Activated naive CD8-positive, alpha-beta T cell treated with anti-CD3 and anti-CD28 coated beads, Interleukin-2, amount 50 U/mL, for 16 hours (primary cell): ENCODE results near the gene CADPS2.
"Not testable (repeated sequence)": the region's sequence is repeated elsewhere in the genome, so short reads cannot be mapped to it uniquely, and the experiment has no call there.

Experiments used
- DNase-seq: peaks from one replicate; pipeline ENCODE4 v3.0.0-alpha.2; 2020; ENCODE audit warnings: low read depth, low spot score

Gene CADPS2

DNA sequence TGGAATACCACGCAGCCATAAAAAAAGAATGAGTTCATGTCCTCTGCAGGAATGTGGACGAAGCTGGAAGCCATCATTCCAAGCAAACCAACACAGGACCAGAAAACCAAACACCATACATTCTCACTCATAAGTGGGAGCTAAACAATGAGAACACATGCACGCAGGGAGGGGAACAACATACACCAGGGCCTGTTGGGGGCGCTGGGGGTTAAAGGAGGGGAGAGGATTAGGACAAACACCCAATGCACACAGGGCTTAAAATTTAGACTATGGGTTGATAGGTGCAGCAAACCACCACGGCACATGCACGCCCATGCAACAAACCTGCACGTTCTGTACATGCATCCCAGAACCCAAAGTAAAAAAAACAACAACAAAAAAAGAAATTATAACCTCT, 210.6 kb downstream of the CADPS2 start:
- no peak for DNase-seq

DNA sequence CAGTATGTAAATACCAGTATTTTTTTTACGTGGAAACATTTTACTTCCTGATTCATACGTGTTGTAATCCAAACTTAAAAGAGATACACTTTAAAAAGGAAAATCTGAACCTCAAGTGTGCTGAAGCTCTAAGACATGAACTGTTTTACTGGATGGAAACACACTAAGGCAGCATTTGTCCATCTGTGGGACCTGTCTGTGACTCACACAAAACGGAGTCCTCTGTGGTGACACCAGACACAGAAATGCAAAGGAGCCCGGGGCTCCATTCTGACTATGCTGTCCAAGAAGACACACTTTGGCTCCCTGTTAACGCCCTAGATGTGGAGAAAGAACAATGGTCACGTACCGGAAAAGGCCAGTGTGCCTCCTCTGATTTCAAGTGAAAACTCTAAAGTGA, 211.2 kb downstream of the CADPS2 start:
- no peak for DNase-seq

DNA sequence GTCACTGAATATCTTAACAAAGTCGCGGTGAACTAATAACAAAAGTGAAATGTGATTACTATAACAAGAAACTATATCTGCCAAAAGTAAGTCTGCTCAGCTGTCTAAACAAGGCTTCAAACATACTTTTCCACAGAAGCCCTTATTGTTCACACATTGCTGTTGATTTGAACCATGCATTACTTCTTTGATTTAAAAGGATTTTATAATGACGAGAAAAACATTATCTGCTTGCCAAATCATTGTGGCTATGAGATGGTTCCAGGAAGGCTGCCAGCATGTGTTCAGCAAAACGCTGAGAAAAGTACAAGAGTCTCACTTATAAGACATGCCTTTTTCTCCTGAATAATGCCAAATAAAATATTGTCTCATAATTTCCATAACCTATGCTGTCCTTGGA, 211.8 kb downstream of the CADPS2 start:
- DNase-seq = no peak

DNA sequence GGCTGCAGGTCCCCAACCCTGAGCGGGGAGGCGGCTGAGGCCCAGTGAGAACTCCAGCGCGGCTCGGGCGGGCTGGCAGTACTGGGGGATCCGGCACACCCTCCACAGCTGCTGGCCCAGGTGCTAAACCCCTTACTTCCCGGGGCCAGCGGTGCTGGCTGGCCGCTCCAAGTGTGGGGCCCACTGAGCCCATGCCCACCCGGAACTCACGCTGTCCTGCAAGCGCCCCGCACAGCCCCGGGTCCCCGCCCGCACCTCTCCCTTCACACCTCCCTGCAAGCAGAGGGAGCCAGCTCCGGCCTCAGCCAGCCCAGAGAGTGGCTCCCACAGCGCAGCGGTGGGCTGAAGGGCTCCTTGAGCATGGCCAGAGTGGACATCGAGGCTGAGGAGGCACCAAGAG, 212.3 kb downstream of the CADPS2 start:
- no peak for DNase-seq

DNA sequence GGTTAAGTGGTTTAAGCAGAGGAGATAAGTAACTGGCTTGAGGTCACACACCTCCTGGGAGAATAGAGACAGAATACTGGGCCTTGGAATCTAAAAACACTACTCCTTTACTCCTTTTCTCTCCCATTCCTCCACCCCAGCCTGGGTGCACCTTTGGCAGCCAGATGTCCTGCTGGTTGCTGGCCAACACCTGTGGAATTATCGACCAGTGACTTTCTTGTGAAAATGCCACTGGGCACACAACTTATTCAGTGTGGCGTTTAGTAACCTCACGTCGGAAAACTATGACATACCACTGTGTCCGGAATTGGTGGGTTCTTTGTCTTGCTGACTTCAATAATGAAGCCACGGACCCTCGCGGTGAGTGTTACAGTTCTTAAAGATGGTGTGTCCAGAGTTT, 213.7 kb downstream of the CADPS2 start:
- DNase-seq = no peak

DNA sequence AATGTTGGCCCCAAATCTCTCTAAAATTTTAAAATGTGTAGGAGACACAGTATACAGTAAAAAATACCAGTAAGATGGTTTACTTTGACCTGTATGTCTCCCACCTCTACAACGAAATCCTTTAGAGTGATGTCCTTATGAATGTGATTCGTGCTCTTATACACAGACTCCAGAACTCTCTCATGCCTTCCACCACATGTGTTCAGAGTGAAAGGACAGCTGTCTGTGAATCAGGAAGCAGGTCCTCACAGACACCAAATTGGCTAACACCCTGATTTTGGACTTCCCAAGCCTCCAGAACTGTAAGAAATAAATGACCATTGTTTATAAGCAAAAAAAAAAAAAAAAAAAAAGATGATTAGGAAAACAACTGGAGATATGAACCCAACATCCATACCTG, 222.5 kb downstream of the CADPS2 start:
- no peak for DNase-seq

DNA sequence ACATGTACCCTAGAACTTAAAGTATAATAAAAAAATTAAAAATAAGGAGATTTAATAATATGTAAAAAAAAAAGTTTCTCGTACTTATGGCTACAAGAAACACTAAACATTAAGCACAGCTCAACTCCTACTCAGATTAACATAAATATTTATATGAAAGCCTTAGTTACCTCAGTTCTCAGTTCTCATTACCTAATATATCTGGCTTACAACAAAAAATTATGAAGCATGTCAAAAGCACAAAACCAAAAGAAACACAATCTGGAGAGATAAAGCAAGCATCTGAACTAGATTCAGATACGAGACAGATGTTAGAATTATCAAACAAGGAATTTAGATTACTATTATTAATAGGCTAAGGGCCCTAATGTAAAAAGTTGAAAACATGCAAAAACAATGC, 227.4 kb downstream of the CADPS2 start:
- DNase-seq = no peak

DNA sequence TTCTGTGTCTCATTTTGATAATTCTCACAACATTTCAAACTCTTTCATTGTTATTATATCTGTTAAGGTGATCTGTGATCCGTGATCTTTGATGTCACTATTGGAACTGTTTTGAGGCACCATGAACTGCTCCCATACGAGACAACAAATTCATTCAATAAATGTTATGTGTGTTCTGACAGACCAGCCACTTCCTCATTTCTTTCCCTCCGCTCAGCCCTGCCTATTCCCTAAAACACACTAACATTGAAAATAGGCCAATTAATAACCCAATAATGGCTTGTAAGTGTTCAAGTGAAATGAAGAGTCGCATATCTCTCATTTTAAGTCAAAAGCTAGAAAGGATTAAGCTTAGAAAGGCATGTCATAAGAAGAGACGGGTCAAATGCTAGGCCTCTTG, 232.6 kb downstream of the CADPS2 start:
- DNase-seq = no peak

DNA sequence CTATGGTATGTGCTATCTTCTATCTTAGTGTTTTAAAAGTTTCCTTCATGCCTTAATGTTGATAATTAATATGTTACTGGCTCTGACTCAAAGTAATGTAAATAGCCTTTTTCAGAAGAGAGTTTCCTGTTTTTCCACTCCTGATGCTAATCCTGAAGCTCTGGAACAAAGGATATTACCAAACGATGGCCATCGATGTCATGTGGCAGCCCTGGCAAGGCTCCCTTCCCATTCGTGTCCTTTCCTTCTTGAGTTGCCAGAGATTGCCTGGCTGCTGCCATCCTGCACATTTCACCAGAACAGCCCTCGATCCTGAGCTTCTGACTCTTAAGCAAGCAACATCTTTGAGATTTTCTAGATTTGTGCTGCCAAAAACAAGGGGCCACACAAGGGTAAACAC, 233.4 kb downstream of the CADPS2 start:
- DNase-seq = no peak

DNA sequence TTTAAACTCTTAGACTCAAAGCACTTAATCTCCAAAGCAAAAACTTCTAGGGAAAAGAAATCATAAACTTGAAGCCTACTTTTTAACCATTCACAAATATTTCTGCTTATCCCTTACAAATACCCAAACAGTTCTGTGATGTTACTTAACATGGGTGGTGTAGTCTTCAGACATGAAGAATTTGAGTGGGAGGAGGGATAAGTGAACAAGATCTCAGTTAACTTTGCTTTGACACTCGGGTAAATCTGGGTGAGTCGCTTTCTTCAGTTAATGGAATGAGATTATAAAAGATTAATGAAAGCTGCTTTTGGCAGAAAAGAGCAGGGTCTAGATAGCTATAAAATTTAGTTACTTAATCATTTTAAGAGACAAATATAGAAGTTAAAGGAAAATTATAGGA, 234.8 kb downstream of the CADPS2 start:
- DNase-seq = no peak

DNA sequence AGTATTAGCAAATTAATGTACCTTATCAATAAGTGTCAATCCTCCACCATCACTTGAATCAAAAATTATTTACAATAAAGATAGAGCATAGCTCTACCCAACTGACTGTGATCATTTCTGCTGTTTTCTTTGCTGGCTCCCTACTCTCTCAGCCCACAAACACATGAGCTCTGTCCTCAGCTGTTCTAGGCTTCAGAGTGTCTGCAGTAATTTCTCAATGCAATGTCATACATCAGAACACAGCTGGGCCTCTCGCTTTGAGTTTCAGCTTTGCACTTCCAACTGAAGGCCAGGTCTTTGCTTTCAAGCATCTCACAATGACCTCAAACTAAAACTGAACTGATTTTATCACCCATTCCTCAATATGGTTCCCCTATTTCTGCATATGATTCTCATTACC, 243.0 kb downstream of the CADPS2 start:
- no peak for DNase-seq

DNA sequence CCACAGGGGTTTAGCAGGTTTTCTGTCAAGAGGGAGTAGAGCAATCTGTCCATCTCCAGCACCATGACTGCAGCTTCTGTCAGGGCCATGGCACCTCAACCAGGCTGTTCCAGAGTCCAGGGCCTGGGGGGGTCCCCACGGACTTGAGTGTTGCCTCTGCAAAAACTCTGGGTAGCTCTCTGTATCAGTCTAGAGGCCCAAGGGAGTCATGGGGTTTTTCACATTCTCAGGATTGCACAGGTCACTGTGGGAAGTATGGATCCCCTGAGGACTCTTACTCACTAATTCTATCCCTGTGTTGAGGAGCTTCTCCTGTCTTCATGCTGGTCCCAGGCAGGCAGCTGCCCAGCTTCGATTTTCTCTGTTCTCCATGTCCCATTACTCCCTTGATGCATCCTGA, 247.8 kb downstream of the CADPS2 start:
- no peak for DNase-seq

DNA sequence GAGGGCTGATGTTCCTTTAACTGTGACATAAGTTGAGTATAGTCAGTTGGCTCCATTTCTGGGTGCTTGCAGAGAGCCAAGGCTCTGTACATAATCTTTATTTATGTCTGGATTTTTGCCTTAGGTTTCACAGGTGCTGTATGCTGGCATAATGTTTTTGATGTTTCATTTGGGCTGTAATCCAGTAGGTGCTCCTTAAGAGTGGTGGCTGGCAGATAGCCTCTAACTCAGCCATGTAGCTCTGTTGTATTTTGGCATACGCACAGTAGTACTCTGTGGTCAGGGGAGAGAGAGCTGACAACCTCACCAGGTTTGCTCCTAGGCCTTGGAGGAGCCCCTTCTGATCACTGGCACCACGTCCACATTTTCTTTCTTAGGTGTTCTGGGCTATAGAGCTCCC, 248.5 kb downstream of the CADPS2 start:
- DNase-seq = no peak

DNA sequence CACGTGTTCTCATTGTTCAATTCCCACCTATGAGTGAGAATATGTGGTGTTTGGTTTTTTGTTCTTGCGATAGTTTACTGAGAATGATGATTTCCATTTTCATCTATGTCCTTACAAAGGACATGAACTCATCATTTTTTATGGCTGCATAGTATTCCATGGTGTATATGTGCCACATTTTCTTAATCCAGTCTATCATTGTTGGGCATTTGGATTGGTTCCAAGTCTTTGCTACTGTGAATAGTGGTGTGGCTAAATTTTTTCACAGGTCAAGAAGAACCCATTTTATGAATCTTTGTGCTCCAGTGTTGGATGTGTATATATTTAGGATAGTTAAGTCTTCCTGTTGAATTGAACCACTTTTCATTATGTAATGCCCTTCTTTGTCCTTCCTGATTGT, 250.8 kb downstream of the CADPS2 start:
- DNase-seq = not testable (repeated sequence)

DNA sequence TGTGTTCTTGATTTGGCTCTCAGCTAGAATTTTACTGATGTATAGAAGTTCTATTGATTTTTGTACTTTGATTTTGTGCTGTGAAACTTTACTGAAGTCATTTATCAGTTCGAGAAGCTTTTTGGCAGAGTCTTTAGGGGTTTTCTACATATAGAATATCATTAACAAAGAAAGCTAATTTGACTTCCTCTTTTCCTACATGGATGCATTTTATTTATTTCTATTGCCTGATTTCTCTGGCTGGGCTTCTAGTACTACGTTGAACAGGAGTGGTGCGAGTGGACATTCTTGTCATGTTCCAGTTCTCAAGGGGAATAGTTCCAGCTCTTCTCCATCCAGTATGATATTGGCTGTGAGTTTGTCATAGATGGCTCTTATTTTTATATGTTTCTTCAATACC, 252.8 kb downstream of the CADPS2 start:
- no peak for DNase-seq

DNA sequence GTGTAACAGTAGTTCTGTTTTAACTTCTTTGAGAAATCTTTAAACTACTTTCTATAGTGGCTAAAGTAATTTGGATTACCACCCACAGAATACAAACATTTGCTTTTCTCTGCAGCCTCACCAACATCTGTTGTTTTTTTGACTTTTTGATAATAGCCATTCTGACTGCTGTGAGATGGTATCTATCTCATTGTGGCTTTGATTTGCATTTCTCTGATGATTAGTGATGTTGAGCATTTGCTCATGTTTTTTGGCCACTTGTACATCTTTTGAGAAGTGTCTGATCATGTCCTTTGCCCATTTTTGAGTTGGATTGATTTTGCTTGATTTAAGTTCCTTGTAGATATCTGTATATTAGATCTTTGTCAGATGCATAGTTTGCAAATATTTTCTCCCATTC, 254.0 kb downstream of the CADPS2 start:
- no peak for DNase-seq

DNA sequence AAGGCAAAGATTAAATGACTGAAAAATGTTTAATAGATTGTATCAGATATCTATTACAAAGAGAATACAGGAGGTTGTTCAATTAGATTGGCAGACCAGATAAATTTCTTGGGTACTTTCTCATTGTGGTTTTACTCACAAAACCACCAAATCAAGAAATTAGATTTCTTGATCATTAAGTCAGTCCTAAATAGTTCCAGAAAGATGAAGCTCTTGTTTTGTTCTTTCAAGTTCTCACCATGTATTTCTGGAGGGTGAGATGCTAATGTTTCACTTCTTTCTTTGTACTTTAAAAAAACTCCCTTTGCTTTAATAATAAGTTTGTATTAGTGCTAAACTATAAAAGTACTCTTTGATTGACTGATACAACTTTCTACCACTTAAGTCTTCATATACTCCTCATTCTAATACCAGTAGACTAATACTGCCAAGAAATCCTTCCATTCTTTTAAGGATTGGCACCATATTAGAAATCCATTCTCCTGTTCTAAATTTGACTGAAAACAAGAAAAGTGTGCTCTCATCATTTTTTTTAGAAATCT, 256.8 kb downstream of the CADPS2 start:
- DNase-seq = no peak

DNA sequence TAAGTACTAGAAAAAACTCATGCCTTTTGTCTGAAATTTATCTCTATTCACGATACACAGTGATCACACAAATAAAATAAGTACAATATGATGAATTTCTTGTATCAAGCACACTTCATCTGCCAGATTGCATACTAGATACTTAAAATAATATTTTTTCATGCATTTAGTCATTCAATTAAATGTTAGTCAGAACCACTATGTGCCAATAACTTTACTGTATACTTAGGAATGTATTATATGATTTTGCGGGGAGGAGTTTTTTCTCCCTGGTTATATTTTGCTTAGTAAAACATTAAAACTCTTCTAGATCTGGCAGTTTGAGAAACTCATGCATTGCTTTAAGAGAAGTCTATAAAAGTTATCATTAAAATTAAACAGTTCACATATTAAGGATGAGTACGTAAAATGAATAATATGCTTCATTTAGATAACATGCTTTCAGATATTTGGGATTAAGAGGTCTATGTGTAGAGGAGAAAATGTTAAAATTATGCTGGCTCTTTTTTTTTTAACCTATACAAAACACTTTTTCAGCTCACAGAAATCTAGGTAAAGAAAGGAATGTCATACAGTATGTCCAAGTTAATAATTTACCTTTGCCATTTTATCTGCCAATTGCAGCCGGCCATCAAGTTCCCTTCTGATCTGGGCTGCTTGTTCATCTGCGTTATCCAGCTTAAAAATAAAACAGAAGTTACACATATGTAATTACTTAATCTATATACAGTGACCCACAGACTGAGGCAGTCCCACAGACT, 257.4 kb downstream of the CADPS2 start:
- no peak for DNase-seq

DNA sequence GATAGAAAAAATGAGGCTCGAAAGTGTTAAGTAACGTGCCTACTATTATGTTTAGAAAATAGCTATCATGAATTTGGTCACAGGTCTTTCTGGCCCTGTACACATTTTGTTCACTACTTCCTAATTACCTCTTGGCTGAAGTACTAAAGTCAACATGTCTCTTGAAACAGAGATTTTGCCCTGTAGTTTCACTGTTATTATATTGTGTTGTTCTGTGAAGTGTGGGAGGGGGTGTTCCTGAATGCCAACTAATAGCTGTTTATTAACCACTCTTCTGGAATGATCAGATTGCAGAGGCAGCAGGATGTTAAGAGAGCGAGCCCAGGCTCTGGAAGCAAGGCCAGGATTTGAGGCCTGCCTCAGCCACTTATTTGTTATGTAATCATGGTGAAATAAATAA, 259.5 kb downstream of the CADPS2 start:
- no peak for DNase-seq

DNA sequence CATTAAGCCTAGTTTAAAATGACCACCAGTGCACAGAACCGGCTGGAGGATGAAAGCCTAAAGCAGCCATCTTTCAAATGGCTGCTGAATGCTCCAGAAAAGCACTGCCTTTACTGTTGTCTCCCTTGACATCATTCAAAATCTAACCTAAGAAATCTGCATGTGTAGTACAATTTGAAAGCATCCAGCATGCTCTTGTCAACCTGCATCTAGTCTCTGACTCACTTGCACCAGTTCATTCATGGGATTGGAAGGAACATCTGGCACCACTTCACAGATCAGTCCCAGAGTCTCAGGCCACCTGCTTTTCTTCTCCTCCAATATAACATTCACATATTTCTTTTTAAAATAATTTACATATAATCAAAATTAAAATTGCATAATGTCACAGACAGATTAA, 263.6 kb downstream of the CADPS2 start:
- no peak for DNase-seq

DNA sequence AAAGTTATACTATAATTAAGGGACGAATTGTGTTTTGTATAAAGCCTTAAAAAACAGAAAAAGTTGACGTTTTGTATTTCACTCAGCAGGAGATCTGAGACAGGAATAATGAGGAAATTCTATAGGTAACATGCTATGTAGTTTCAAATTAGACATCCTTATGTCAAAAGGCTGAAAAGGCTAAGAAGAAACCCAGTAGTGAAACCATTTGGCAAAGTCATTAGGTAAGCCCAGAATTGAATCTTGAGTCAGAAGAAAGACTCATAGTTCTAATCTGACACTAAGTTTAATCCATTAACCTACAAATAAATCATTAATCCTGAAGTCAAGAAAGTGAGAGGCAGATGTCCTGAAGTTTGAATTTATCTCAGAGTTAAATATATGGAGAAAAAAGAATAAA, 266.6 kb downstream of the CADPS2 start:
- DNase-seq = no peak

DNA sequence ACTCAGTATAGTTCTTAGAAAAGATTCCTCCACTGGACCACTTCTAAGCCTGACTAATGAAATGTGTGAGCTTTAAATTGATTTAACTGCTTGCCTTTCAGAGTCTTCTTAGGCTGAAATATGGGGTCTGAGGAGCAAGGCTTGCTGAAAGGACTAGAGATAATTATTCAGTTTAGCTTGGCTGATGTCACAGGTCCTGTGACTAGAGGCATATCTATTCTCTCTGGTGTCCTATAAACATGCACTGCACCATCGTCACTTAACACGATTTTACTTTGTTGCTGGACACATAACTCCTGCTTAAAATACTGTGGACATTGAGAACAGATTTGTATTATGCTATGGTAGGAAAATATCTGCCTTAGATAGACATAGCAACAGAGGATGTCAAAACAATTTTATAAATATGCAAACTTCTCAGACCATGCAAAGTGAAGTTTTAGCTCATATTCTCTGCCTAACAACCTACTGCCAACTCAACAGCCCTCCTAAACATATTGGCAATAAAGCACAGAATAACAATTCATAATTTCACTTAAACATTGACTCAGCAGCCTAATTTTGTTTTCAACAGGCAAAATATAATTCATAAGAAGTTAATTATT, 267.6 kb downstream of the CADPS2 start:
- DNase-seq = no peak

DNA sequence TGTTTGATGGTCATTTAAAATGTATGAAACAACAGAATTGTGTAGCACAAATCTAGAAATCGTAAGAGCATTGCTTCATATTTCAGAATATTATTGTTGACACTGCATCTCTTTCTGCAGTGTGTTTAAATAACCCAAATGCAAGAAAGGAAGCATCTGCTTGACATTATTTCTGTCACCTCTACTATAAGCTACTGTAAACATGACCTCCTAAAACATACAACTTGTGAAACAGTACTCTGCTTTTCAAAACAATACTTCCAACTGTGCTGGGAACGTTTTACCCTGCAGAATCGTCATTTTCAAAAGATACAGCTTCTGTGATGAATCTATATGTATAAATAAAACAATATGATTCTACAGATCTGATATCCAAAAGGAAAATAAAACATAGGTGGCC, 269.3 kb downstream of the CADPS2 start:
- no peak for DNase-seq

DNA sequence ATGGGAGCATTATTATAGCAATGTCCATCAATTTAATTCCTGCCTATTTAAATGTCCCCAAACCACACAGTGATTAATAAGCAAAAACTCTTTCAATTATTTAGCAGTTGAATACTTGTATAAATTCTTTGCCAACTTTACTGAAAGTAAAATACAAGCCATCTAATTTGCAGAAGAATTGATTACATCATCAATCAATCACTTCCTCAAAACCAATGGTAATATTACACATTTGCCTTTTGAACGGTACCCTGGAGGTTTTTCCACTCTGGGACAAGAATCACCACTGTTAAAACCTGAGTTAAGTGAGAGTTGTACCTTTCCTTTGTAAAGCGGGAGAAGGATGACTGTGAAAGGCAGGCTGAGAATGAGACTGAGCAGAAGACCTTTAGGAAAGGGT, 280.3 kb downstream of the CADPS2 start:
- DNase-seq = no peak
